HL-60 (cell line): ENCODE data around the gene TCEANC2.

ENCODE experiments used
- GABPA ChIP-seq: IDR thresholded peaks from 2 replicates; pipeline ENCODE4 v1.6.1; 2012; ENCODE audit warnings: low read depth
- POLR2AphosphoS5 ChIP-seq: IDR thresholded peaks from 2 replicates; pipeline ENCODE4 v1.6.1; 2012; ENCODE audit warnings: low read depth
- SPI1 ChIP-seq: IDR thresholded peaks from 2 replicates; pipeline ENCODE4 v1.6.1; 2012; ENCODE audit warnings: low read depth, mild to moderate bottlenecking, borderline replicate concordance
- TF ChIP-seq, protein P1 (sequence below): IDR thresholded peaks from one replicate; pipeline ENCODE4 v1.5.1; 2011; ENCODE audit warnings: low read length, control low read depth, inconsistent platforms; ENCODE audit not compliant: insufficient read depth

DNA sequence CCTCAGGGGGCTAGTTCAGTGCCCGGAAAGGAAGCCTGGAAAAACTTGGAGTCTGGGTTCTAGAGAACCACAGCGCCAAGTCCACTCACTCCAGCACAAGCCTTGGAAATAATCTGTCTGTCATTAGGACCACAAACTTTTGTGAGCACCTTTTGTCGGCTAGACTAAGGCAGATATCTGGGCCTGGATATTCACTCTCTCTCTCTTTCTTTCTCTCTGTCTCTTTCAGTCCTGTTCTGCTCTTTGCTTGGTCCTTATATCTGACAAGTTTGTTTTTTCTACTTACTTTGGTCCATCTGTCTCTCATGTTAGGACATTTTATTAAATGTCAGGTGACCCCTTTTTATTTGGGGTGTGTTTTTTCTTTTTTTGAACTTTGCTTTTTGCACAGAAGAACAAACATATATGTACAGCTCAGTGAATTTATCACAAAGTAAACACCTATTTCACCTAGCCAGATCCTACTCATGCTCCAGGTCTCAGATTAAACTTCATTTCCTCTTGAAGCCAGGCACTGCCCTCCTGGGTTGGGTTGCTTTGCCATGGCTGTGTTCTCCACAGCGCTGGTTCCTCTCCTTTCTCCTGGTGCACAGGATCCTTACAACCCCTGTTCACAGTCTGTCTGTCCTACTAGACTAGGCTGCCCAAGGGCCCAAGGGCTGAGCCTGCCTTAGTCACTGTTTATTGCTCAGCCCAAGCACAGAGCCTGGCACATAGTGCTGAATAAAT is 40.8 kb downstream of the TCEANC2 start:
- TF ChIP-seq GABPA (no peak), SPI1 (no peak), POLR2AphosphoS5 (no peak)
- TF ChIP-seq, protein P1, sequence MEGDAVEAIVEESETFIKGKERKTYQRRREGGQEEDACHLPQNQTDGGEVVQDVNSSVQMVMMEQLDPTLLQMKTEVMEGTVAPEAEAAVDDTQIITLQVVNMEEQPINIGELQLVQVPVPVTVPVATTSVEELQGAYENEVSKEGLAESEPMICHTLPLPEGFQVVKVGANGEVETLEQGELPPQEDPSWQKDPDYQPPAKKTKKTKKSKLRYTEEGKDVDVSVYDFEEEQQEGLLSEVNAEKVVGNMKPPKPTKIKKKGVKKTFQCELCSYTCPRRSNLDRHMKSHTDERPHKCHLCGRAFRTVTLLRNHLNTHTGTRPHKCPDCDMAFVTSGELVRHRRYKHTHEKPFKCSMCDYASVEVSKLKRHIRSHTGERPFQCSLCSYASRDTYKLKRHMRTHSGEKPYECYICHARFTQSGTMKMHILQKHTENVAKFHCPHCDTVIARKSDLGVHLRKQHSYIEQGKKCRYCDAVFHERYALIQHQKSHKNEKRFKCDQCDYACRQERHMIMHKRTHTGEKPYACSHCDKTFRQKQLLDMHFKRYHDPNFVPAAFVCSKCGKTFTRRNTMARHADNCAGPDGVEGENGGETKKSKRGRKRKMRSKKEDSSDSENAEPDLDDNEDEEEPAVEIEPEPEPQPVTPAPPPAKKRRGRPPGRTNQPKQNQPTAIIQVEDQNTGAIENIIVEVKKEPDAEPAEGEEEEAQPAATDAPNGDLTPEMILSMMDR = no peak
